Peyer's patch (tissue), 4 donors: ENCODE measurements around the gene ZNF165. TPM values are rescaled to one million over a fixed set of nuclear protein-coding genes. Genes with fewer than 3 reads are reported as not detected.
A peak's percentile ranks its signal among the peaks of the same experiment; 100 is the strongest.
"Not testable (repeated sequence)": the region's sequence is repeated elsewhere in the genome, so short reads cannot be mapped to it uniquely, and the experiment has no call there.

Experiments
- DNase-seq, 3 donors: peaks; one replicate each; pipeline ENCODE4 v3.0.0-alpha.2; 2017 to 2019
- H3K27ac ChIP-seq, 4 donors: fragments of 200-600 bp; sonication (generic); one replicate each; pipeline ENCODE4 v1.5.1; 2016 to 2019
- H3K27me3 ChIP-seq, 2 donors: fragments of 200-600 bp; sonication (generic); one replicate each; pipeline ENCODE4 v1.5.1; 2019
- H3K36me3 ChIP-seq, 3 donors: fragments of 200-600 bp; sonication (generic); one replicate each; pipeline ENCODE4 v1.5.1; 2016 to 2019
- H3K4me1 ChIP-seq, 4 donors: fragments of 200-600 bp; sonication (generic); one replicate each; pipeline ENCODE4 v1.5.1; 2016 to 2019
- H3K4me3 ChIP-seq, 4 donors: fragments of 200-600 bp; sonication (generic); 1 replicate in 3 of 4; 2 replicates in 1 of 4; pipeline ENCODE4 v1.5.1; 2016 to 2019; ENCODE audit warnings: mild to moderate bottlenecking in 1 of 4
- H3K9me3 ChIP-seq, 4 donors: fragments of 200-600 bp; sonication (generic); one replicate each; pipeline ENCODE4 v1.5.1; 2016 to 2019; ENCODE audit warnings: mild to moderate bottlenecking in 1 of 4
- POLR2A ChIP-seq, 2 donors: fragments of 450-650 bp; IDR thresholded peaks; one replicate each; pipeline ENCODE4 v1.5.1; 2017; ENCODE audit warnings: antibody characterized with exemption in 2 of 2, mild to moderate bottlenecking in 2 of 2, moderate library complexity in 2 of 2
- total RNA-seq, 4 donors: library from RNA; depleted of rRNA; stranded (reverse); fragments of >200 nt; gene quantifications; one replicate each; pipeline ENCODE4 v1.1.0, GENCODE V29; 2016
- TF ChIP-seq, protein P1 (sequence below), 6 experiments: fragments of 450-650 bp in 4 of 6; fragments of 200-600 bp in 2 of 6; sonication (generic) in 1 of 6; IDR thresholded peaks; one replicate each; pipeline ENCODE4 v1.5.1; 2017 to 2019; ENCODE audit warnings: antibody characterized with exemption in 6 of 6, mild to moderate bottlenecking in 3 of 6, moderate library complexity in 1 of 6

ZNF165 gene
- total RNA-seq, 4 donors from 2014 or later: 4.2 to 8.3 (median 5.6) TPM

GRCh38 chr6:28090917-28091586, 10.7 kb downstream of the ZNF165 start:
- TF ChIP-seq, protein P1, sequence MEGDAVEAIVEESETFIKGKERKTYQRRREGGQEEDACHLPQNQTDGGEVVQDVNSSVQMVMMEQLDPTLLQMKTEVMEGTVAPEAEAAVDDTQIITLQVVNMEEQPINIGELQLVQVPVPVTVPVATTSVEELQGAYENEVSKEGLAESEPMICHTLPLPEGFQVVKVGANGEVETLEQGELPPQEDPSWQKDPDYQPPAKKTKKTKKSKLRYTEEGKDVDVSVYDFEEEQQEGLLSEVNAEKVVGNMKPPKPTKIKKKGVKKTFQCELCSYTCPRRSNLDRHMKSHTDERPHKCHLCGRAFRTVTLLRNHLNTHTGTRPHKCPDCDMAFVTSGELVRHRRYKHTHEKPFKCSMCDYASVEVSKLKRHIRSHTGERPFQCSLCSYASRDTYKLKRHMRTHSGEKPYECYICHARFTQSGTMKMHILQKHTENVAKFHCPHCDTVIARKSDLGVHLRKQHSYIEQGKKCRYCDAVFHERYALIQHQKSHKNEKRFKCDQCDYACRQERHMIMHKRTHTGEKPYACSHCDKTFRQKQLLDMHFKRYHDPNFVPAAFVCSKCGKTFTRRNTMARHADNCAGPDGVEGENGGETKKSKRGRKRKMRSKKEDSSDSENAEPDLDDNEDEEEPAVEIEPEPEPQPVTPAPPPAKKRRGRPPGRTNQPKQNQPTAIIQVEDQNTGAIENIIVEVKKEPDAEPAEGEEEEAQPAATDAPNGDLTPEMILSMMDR (IDR thresholded peaks at IDR 0.05): no peak
- TF ChIP-seq POLR2A (IDR thresholded peaks at IDR 0.05): no peak
- Histone ChIP-seq H3K4me3 (peak overlapping the region in 2 of 4 donors; percentile 28 to 34), H3K4me1 (no peaks in the 10 kb centered on the region), H3K9me3 (no peaks in the 10 kb centered on the region), H3K27ac (no peak overlapping the region), H3K27me3 (no peaks in the 10 kb centered on the region), H3K36me3 (peaks cover 0 to 32% (median 0%) of the 10 kb centered on the region in 3 donors)
- DNase-seq: no peak

DNA sequence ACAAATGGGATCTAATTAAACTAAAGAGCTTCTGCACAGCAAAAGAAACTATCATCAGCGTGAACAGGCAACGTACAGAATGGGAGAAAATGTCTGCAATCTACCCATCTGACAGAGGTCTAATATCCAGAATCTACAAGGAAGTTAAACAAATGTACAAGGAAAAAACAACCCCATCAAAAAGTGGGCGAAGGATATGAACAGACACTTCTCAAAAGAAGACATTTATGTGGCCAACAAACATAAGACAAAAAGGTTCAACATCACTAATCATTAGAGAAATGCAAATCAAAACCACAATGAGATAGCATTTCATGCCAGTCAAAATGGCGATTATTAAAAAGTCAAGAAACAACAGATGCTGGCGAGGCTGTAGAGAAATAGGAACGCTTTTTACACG, 21.9 kb downstream of the ZNF165 start:
- not testable (repeated sequence) for H3K27ac ChIP-seq, DNase-seq, H3K9me3 ChIP-seq, H3K4me3 ChIP-seq, H3K4me1 ChIP-seq, H3K36me3 ChIP-seq, H3K27me3 ChIP-seq

GRCh38 chr6:28102699-28103098, 22.3 kb downstream of the ZNF165 start:
- H3K36me3 ChIP-seq, H3K27me3 ChIP-seq, H3K27ac ChIP-seq, H3K4me1 ChIP-seq, DNase-seq, H3K4me3 ChIP-seq, H3K9me3 ChIP-seq: not testable (repeated sequence)

DNA sequence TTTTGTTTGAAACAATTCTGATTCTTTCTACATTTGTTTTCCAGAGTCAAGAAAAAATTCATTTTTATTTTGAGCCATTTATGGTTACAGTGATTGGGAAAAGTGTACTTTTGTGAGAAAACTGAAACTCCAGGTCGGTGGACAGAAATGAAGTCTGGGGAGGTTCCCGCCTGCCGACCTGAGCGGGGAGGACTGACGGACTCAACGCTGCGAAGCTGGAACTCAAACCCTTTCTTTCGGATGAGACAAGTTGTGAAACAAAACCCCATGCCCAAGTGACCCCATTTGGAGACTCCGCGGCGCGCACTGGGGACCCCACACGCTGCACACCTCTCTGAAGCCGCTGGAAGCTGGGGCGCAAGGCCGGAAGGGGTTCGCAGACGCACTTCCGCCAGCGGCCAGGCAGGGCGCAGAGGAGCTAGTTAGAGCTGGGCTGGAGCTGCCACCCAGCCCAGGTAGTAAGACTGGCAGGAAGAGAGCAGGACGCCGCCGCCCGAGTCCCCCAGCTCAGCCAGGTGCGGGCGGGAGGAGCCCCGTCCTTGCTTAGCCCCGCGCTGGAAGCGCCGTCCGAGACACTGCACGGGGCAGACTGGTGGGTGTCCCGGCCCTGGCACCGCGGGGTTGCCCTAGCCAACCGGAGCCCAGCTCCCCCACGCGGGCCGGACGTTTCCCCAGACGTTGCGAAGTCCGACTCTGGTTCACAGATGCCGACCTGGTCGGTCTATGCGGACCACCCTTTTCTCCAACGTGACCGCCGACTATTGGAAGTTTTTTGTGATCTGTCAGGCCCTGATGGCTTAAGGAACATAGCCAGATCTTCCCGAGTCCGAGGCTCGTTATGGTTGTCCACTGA, 24.2 kb downstream of the ZNF165 start:
- Histone ChIP-seq H3K27me3 (no peaks in the 10 kb centered on the region), H3K9me3 (no peaks in the 10 kb centered on the region)
- TF ChIP-seq, protein P1 (IDR thresholded peaks at IDR 0.05): peak; percentile 58 to 80 (median 74)
- peak; percentile 66 to 72 for TF ChIP-seq POLR2A (IDR thresholded peaks at IDR 0.05)

GRCh38 chr6:28105245-28105639, 24.9 kb downstream of the ZNF165 start:
- no peaks in the 10 kb centered on the region for H3K4me1 ChIP-seq
- no peak for TF ChIP-seq POLR2A (IDR thresholded peaks at IDR 0.05)
- TF ChIP-seq, protein P1 (IDR thresholded peaks at IDR 0.05): no peak
- no peak for DNase-seq

More for the DNA sequence above, 24.2 kb downstream of the ZNF165 start:
- Histone ChIP-seq H3K36me3 (no peaks in the 10 kb centered on the region), H3K4me1 (no peaks in the 10 kb centered on the region), H3K27ac (peak overlapping the region; percentile 77 to 92 (median 86)), H3K4me3 (peak overlapping the region; percentile 68 to 75 (median 73))
- peak; percentile 82 to 95 (median 90) for DNase-seq

DNA sequence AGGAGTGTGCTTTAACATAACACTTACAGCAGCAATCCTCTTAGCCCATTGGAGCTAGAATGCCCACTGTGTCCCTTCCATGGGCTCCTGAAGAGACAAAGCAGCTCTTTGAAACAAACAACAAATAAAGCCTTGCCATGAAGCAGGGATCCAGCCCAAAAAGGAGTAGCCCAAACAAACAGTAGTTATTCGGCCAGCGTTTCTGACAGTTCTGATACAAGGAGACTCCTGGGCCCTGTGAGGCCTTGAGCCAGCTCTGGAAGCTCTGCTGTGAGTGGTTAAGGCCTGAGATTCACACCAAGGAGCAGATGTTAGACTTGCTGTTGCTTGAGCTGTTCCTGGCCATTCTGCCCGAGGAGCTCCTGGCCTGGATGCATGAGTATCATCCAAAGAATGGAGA, 27.1 kb downstream of the ZNF165 start:
- no peak for TF ChIP-seq POLR2A (IDR thresholded peaks at IDR 0.05)
- TF ChIP-seq, protein P1 (IDR thresholded peaks at IDR 0.05): no peak
- no peaks in the 10 kb centered on the region for H3K9me3 ChIP-seq
- no peaks in the 10 kb centered on the region for H3K27me3 ChIP-seq
- H3K4me1 ChIP-seq: no peaks in the 10 kb centered on the region
- no peak overlapping the region for H3K27ac ChIP-seq
- DNase-seq: no peak
- H3K36me3 ChIP-seq: no peaks in the 10 kb centered on the region
- H3K4me3 ChIP-seq: no peak overlapping the region

More at GRCh38 chr6:28105245-28105639, 24.9 kb downstream of the ZNF165 start:
- Histone ChIP-seq H3K9me3 (no peaks in the 10 kb centered on the region), H3K27ac (peak overlapping the region; percentile 77 to 92 (median 86)), H3K4me3 (peak overlapping the region; percentile 68 to 75 (median 73)), H3K36me3 (no peaks in the 10 kb centered on the region), H3K27me3 (no peaks in the 10 kb centered on the region)
